Stimulated activated CD8-positive, alpha-beta memory T cell treated with anti-CD3 and anti-CD28 coated beads, Interleukin-12 subunit alpha, Interleukin-12 subunit beta, amount 100 ng/mL, for 24 hours (primary cell): ENCODE measurements around the gene COL4A4.

ENCODE experiments used
- DNase-seq: peaks from one replicate; pipeline ENCODE4 v3.0.0-alpha.2; 2020; ENCODE audit errors: extremely low read depth

Gene COL4A4

GRCh38 chr2:227161947-227162346, 2.1 kb downstream of the COL4A4 start:
- no peak for DNase-seq

GRCh38 chr2:227160164-227160563, 3.8 kb downstream of the COL4A4 start:
- no peak for DNase-seq

DNA sequence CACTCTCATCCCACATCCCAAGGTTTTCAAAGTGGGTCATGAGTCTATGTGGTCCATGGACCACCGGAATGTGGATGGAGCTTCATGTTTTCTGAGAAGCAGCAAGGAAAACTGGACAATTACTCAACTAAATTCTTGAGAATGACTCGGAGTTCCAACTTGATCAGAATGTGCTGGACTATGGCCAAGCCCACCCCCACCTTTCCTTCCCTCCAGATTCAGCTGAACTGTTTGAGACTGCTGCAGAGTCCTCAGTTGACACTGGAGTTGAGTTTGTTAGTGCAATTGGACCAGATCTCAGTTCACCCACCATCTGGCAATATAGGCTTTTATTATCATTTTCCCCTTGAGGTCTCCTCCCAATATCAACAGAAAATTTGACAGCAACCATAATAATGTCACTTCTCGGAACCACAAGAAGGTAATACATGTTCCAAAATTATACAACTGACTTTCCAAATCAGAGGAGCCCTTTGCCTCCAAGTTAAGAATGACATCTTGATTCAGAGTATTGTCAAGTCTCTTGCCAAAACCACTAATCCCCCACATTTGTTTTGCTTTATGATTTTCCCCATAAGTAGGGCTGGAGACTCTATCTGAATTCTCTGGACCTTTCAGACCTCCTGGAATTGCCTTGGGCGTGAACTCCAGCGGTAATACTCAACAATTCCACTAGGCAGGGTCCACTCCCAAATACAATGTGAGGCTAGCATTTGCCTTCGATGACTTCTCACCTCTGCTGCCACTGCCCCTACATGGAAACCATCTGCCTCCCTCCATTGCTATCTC, 8.8 kb downstream of the COL4A4 start:
- no peak for DNase-seq

- DNase-seq = no peak
These were observed 10.1 kb downstream of the COL4A4 start for GRCh38 chr2:227153758-227154486.

DNA sequence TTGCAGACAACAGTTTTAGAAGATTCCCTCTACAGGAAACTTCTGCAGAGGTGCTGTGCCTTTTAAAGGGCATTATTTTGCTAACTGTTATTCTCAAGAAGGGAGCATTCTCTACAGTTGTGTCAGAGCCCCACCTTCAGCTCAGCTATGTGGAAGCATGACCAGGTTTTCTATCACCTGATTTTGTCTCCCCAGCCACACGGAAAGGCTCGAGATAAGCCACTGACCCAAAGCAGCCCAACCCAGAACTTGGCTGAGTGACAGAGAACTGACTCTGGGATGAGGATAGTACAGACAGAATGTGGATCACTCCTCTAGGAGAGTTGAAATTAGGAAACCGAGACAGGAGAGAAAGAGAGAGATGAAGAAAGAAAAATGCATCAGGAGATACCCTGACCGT, 10.7 kb downstream of the COL4A4 start:
- no peak for DNase-seq

DNA sequence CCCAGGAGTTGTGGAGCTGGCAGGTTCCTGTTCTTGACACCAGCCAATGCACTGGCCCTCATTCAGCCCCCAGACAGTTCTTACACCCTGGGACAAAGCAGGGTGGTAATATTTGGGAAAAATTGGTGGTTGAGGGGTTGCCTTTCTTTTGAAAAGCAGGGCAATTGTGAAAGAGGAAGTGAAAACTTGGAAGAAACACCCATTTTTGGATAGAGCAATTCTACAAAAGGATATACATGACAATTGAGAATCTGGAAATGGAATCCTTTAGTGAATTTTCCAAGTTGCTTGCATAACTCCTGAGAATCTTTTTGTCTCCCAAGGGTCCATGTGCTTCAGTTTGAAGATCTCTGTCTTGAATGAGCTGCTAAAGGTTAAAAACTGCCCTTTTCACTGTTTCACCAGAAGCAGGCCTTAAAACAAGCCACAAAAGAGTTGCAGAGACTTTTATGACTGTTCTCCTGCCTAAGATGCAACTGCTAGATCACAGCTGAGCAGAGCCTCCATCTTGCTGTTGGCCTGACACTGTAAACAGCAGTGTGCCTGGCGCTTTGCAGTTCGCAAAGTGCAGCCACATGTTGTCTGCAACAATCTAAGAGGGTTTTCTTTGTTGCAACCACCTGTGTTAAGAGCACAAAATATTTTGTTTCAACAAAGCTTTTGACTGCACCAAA, 11.8 kb downstream of the COL4A4 start:
- DNase-seq = no peak

GRCh38 chr2:227150222-227150936, 13.6 kb downstream of the COL4A4 start:
- no peak for DNase-seq

- DNase-seq = no peak
These were observed 15.9 kb downstream of the COL4A4 start for GRCh38 chr2:227148106-227148505.

- DNase-seq = no peak
These were observed 17.0 kb downstream of the COL4A4 start for GRCh38 chr2:227147023-227147422.

DNA sequence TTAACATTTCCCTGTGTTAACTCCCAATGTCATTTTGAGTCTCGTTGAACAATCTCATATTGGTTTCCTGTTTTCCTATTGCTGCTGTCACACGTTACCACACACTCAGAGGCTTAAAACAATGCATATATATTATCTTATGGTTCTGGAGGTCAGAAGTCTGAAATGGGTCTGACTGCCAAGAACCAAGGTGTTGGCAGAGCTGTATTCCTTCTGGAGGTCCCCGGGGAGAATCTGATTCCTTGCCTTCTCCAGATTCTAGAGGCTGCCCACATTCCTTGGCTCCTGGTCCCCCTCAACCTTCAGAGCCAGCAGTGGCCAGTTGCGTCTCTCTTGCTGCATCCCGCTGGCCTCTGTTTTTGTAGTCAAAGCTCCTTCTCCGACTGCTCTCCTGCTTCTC, 17.5 kb downstream of the COL4A4 start:
- no peak for DNase-seq

DNA sequence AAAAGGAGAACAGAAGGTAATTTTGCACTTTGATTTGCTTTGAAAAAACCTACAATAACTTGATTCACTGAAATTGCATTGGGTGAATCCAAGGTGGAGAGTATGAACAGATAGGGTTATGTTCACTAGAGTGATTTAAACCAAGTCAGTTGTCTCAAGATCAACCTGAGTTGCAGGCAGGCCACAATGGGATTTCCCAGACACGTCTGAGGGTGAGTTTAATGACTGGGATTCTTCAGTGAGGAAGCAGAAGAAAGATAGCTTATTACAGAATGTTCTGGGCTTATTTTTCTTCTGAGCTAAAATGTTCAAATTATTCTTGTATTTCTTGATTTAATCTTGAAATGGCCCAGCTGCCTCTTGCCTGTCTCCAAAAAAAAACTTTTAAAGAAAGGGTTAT, 20.1 kb downstream of the COL4A4 start:
- no peak for DNase-seq

DNA sequence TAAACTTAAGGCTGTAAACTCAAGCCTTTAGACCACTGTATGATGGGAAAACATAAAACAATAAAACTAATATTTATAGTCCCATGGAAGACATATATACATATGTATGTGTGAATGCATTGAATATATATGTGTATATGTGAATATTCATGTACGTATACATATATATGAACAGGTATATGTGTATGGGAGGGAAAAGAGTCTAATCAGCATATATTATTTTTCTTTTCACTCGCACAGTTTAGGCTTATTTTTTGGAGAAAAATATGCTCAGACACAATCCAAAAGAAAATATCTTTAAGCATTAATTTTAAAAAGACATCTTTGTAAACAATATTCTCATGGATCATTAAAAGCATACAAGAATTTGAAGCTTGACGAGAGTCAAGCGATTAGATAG, 22.7 kb downstream of the COL4A4 start:
- DNase-seq = no peak

- DNase-seq = no peak
These were observed 29.4 kb downstream of the COL4A4 start for GRCh38 chr2:227134591-227134990.

DNA sequence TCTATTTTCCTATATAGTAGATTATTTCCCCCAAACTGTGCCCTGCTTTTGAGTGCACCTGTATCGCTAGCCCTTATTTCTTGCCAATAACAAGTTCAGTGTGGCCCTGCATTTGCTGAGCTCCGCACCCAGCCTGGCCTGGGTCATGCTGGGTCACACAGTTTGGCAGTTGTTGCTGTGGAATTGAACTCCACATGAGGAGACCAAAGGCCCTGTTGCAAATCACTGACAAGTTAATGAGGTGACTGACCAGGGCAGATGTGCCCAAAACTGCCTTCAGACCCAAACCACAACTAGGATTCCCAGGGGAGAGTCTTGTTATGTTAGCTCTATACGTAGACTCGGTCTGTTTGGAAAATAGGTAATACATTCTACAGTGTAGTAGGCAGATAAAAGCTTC, 31.0 kb downstream of the COL4A4 start:
- DNase-seq = no peak

GRCh38 chr2:227130636-227131035, 33.4 kb downstream of the COL4A4 start:
- no peak for DNase-seq

DNA sequence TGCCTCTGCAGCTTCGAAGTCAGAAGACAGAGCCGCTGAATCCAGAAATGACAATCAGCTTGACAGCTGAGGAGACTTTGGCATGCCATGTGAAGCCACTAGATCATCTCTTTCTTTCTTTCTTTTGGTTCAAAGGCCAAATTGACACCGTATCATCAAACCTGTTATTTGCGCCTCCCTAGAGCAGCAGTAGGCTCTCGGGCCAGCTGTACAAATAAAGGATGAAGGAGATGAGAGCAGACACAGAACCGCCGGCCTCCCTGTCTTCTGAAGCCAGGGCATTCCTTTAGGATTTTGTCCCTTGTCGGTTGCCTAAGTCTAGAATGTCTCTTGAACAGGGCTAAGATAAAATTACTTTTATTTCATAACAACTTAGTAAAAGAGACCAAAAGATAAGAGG, 36.8 kb downstream of the COL4A4 start:
- DNase-seq = no peak

- no peak for DNase-seq
These were observed 38.5 kb downstream of the COL4A4 start for GRCh38 chr2:227125506-227125905.

DNA sequence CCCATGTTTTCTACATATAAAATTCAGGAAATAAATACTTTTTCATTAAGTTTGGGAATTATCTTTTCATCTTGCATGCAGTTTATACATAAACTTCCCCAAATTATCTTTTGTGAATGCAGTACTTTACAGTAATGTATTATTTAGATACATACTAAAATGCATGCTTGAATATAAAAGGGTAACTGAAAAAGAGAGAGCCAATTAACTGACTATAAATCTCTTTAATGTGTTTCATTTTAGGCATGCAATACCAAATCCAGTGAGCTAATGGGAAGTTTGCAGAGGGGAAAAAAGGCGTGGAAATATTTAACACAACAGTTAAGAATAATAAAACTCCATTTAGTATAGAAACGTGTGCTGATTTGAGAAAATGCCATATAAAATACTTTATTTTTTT, 39.2 kb downstream of the COL4A4 start:
- DNase-seq = no peak

- no peak for DNase-seq
These were observed 40.3 kb downstream of the COL4A4 start for GRCh38 chr2:227123697-227124096.

GRCh38 chr2:227118353-227118752, 45.7 kb downstream of the COL4A4 start:
- no peak for DNase-seq

DNA sequence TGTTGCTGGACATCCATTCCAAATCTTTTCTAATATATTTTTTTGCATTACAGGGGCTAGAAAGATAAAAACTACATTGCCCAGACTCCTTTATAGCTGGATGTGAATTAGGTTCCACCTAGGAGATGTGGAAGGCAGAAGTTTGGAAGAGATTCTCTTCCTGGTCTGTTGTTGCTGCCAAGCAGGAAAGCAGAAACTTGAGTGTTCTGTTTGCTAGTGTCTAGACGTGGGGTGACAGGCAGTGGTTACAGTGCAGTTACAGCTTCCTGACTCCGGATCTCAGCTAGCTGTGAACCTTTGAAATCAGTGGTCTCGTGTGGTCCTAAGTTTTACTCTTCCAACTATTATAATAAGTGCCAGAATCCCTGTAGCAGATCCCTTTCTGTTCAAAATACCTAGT, 46.2 kb downstream of the COL4A4 start:
- no peak for DNase-seq

GRCh38 chr2:227117027-227117426, 47.0 kb downstream of the COL4A4 start:
- DNase-seq = no peak
